ENCODE data around the gene CTU2.

Gene CTU2

GRCh38 chr16:88697831-88698615, 8.3 kb upstream of the CTU2 start:
- no peak for DNase-seq

GRCh38 chr16:88698646-88699045, 7.7 kb upstream of the CTU2 start:
- DNase-seq = no peak

- DNase-seq = no peak
These were observed 7.1 kb upstream of the CTU2 start for GRCh38 chr16:88699180-88699579.

GRCh38 chr16:88700322-88700635, 6.0 kb upstream of the CTU2 start:
- DNase-seq = no peak

- peak; percentile 91 for DNase-seq
These were observed 5.4 kb upstream of the CTU2 start for GRCh38 chr16:88700636-88701482.

- DNase-seq = no peak
These were observed 4.5 kb upstream of the CTU2 start for GRCh38 chr16:88701581-88702370.

- no peak for DNase-seq
These were observed 3.7 kb upstream of the CTU2 start for GRCh38 chr16:88702371-88703210.

GRCh38 chr16:88703486-88704309, 2.6 kb upstream of the CTU2 start:
- DNase-seq = no peak

- DNase-seq = no peak
These were observed 1.1 kb upstream of the CTU2 start for GRCh38 chr16:88705076-88705684.

- DNase-seq = no peak
These were observed 488 bp upstream of the CTU2 start for GRCh38 chr16:88705801-88706228.

GRCh38 chr16:88706965-88707826, 893 bp downstream of the CTU2 start:
- no peak for DNase-seq

- DNase-seq = no peak
These were observed 4.3 kb downstream of the CTU2 start for GRCh38 chr16:88710556-88710955.

GRCh38 chr16:88711750-88712340, 5.5 kb downstream of the CTU2 start:
- no peak for DNase-seq

GRCh38 chr16:88712362-88712979, 6.2 kb downstream of the CTU2 start:
- no peak for DNase-seq

- no peak for DNase-seq
These were observed 6.8 kb downstream of the CTU2 start for GRCh38 chr16:88713054-88713453.

GRCh38 chr16:88713568-88714419, 7.5 kb downstream of the CTU2 start:
- DNase-seq = no peak

- DNase-seq = no peak
These were observed 8.4 kb downstream of the CTU2 start for GRCh38 chr16:88714420-88715302.

All from femur (tissue), 1 donor.